Measurements from ENCODE around the gene ZFP90.

The ZFP90 gene

DNA sequence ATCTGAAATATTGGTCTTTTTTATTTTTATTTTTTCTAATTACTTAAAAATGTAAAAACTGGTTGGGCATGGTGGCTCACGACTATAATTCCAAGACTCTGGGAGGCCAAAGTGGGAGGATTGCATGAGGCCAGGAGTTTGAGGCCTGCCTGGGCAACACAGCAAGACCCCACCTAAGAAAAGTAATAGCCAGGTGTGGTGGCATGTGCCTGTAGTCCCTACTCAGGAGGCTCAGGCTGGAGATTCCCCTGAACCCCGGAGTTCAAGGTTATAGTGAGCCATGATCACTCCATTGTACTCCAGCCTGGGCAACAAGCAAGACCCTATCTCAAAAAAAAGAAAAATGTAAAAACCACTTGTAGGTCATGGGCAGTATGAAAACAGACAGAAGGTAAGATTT lies 69.2 kb downstream of the ZFP90 start:
- no peak for DNase-seq (ENCODE audit: extremely low read depth, insufficient read length)
- no peaks in the 10 kb centered on the region for H3K27me3 ChIP-seq (replicated peaks; ENCODE audit: control insufficient read depth, insufficient read depth, low read length)
- H3K36me3 ChIP-seq (ENCODE audit: control insufficient read depth, insufficient read depth, low read length) = no peaks in the 10 kb centered on the region
- no peak overlapping the region for H3K4me3 ChIP-seq (replicated peaks; ENCODE audit: low read depth, low read length)
- TF ChIP-seq, protein P1, sequence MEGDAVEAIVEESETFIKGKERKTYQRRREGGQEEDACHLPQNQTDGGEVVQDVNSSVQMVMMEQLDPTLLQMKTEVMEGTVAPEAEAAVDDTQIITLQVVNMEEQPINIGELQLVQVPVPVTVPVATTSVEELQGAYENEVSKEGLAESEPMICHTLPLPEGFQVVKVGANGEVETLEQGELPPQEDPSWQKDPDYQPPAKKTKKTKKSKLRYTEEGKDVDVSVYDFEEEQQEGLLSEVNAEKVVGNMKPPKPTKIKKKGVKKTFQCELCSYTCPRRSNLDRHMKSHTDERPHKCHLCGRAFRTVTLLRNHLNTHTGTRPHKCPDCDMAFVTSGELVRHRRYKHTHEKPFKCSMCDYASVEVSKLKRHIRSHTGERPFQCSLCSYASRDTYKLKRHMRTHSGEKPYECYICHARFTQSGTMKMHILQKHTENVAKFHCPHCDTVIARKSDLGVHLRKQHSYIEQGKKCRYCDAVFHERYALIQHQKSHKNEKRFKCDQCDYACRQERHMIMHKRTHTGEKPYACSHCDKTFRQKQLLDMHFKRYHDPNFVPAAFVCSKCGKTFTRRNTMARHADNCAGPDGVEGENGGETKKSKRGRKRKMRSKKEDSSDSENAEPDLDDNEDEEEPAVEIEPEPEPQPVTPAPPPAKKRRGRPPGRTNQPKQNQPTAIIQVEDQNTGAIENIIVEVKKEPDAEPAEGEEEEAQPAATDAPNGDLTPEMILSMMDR (IDR thresholded peaks at IDR 0.05; ENCODE audit: insufficient read depth, low read length, poor library complexity, severe bottlenecking) = no peak

DNA sequence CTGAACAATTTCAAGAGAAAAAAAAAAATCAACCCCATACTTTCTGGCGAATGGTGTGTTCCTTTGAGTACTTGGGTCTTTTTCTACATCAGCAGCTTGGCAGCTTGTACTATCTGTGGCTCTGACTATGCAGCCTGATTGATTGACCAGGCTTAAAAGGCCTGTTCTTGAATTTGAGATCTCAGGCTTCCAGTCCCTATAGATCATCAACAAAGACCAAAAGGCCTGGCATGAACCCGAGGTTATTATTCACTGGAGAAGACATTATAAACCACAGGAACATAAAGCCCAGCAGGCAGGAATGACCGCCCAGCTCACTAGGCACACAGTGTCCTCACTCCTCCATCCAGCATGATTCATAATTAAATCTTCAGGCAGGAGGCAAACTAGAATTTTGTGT lies 73.9 kb downstream of the ZFP90 start:
- TF ChIP-seq, protein P1 (IDR thresholded peaks at IDR 0.05; ENCODE audit: insufficient read depth, low read length, poor library complexity, severe bottlenecking) = no peak
- no peaks in the 10 kb centered on the region for H3K36me3 ChIP-seq (ENCODE audit: control insufficient read depth, insufficient read depth, low read length)
- no peak overlapping the region for H3K4me3 ChIP-seq (replicated peaks; ENCODE audit: low read depth, low read length)
- no peak for DNase-seq (ENCODE audit: extremely low read depth, insufficient read length)
- no peaks in the 10 kb centered on the region for H3K27me3 ChIP-seq (replicated peaks; ENCODE audit: control insufficient read depth, insufficient read depth, low read length)

DNA sequence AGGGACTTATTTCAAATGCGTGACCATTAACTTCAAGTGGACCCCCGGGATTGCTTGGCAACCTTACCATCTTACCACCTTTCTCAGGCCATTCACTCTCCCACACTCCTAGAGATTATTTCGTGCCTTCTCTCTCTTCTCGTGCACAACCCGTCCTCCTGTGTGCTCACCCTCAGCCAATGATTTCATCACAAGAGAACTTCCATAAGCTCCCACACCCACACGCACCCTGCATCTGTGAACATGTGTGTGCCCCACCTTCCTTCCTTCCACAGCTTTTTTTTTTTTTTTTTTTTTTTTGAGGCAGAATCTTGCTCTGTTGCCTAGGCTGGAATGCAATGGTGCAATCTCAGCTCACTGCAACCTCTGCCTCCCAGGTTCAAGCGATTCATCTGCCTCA lies 78.6 kb downstream of the ZFP90 start:
- DNase-seq (ENCODE audit: extremely low read depth, insufficient read length) = no peak
- TF ChIP-seq, protein P1 (IDR thresholded peaks at IDR 0.05; ENCODE audit: insufficient read depth, low read length, poor library complexity, severe bottlenecking) = no peak
- Histone ChIP-seq H3K36me3 (ENCODE audit: control insufficient read depth, insufficient read depth, low read length) (no peaks in the 10 kb centered on the region), H3K4me3 (replicated peaks; ENCODE audit: low read depth, low read length) (no peak overlapping the region), H3K27me3 (replicated peaks; ENCODE audit: control insufficient read depth, insufficient read depth, low read length) (no peaks in the 10 kb centered on the region; the same call in 1 of the 2 replicates)

Measured in GM06990 (cell line).